ENCODE data around the gene RPRD1A.

DNA sequence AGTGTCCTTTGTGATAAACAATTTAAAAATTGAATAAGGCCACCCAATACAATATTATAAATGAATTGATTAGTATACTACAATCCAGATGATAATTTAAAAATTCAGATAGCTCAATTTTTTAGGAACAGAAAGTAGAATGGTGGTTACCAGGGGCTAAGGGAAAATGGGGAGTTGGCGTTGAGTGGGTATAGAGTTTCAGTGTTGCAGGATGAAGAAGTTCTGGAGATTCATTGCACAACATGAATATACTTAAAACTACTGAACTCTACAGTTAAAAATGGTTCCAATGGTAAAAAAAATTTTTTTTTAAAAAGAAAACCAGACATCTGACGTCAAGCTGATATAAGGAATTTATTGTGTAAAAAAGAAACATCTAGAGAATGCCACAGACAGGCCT, 40.8 kb upstream of the RPRD1A start:
- TF ChIP-seq POLR2A (IDR thresholded peaks at IDR 0.05): no peak
- no peak for TF ChIP-seq CTCF (IDR thresholded peaks at IDR 0.05)

Data from testis (tissue), 2 donors.